ENCODE measurements around the gene PALS1. TPM values are rescaled to one million over a fixed set of nuclear protein-coding genes. Genes with fewer than 3 reads are reported as not detected.
"Not testable (repeated sequence)": the region's sequence is repeated elsewhere in the genome, so short reads cannot be mapped to it uniquely, and the experiment has no call there.

PALS1 gene
- total RNA-seq, 1 donor from 2014 or later = 31.6 TPM

GRCh38 chr14:67260965-67261364 is 19.7 kb downstream of the PALS1 start:
- DNase-seq (ENCODE audit: low spot score) = no peak

DNA sequence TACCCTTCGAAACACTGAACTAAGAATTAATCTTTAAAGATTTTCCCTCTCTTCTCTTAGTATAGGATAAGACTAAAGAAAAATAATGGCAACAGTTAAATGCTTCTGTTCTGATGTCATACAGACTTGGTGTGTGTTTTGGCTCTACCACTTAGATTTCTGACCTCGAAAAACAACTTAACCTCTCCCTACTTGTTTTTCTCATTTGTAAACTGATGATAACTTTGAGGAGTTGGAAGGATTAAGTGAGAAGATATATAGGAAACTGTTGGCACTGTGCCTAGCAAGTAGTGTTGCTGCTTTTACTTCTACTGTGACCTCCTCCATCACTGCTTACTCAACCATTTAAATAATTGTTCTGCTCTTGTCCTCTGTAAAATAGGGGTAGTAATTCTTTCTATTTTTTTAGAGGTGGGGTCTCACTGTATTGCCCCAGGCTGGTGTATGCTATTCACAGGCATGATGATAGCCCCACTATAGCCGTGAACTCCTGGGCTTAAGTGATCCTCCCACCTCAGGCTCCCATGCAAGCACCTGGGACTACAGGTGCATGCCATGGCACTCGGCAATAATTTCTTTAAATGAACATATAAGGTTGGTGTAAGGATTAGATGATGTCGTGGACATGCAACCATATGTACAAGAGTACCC is 22.4 kb downstream of the PALS1 start:
- no peak for DNase-seq (ENCODE audit: low spot score)

DNA sequence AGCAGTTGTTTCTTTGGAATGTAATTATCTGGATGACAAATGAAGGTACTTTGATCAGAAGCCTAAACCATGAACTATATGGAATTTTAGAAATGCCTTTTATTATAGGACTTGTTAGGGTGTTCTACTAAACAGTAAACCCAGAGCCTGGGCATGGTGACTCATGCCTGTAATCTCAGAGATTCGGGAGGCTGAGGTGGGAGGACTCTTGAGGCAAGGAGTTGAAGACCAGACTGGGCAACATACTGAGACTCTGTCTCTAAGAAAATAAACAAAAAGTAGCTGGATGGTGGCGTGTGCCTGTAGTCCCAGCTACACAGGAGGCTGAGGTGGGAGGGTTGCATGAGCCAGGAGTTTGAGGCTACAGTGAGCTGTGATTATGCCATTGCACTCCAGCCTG is 23.9 kb downstream of the PALS1 start:
- no peak for DNase-seq (ENCODE audit: low spot score)

- DNase-seq (ENCODE audit: low spot score) = no peak
Observed at GRCh38 chr14:67267576-67268328, 26.5 kb downstream of the PALS1 start.

- no peak for DNase-seq (ENCODE audit: low spot score)
Observed at GRCh38 chr14:67268426-67269150, 27.4 kb downstream of the PALS1 start.

GRCh38 chr14:67269298-67270060 is 28.2 kb downstream of the PALS1 start:
- no peak for DNase-seq (ENCODE audit: low spot score)

- no peak for DNase-seq (ENCODE audit: low spot score)
Observed at GRCh38 chr14:67270145-67270753, 29.0 kb downstream of the PALS1 start.

DNA sequence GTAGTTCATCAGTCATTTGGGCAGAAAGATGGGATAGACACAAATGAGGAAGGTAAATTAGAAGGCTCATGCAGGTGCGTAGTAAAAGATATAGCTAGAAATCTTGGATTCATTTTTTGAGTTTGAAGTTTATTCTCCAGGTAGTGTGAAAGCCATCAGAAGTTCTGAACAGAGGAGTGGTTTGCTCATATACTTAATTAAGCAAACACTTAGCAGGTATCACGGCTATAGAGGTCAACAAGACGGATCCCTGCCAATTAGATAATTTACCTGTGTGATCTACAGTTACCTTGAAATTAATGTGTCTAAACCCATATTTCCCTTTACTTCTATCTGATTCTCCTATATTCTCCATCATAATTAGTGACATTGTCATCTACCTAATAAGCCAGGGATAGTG is 29.7 kb downstream of the PALS1 start:
- DNase-seq (ENCODE audit: low spot score) = no peak

DNA sequence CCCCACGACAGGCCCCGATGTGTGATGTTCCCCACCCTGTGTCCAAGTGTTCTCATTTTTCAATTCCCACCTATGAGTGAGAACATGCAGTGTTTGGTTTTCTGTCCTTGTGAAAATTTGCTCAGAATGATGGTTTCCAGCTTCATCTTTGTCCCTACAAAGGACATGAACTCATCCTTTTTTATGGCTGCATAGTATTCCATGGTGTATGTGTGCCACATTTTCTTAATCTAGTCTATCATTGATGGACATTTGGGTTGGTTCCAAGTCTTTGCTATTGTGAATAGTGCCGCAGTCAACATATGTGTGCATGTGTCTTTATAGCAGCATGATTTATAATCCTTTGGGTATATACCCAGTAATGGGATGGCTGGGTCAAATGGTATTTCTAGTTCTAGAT is 32.0 kb downstream of the PALS1 start:
- not testable (repeated sequence) for DNase-seq (ENCODE audit: low spot score)

DNA sequence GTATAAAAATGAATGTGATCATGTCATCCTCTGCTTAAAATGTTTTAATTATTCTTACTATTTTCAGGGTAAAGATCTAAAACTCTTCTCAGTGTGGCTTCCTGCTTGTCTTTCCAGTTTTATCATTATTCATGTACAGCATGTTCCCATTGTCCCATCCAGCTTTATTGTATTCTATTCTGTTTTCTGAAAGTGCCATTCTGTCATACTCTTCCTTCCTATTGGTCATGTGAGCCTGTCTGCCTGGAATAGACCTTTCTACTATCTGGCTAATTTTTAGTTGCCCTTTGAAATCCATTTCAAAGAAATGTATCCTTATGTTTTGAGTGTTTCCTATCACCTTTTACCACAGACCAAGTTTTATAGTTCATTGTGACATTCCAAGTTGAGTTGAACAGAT is 34.9 kb downstream of the PALS1 start:
- no peak for DNase-seq (ENCODE audit: low spot score)

DNA sequence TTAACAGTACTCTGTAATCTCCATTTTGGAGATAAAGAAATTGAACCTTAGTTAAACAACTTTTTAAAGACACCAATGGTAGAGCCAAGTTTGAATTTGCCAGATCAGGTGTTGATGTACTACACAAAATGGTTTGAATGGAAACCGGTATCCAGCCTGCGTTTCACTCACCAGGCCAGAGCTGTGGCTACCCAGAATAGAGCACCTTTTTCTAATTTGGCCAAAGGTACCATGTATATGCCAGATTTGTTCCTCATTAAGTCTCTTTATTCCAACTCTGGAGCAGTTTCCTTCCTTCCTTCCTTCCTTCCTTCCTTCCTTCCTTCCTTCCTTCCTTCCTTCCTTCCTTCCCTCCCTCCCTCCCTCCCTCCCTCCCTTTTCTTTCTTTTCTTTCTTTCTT is 39.3 kb downstream of the PALS1 start:
- no peak for DNase-seq (ENCODE audit: low spot score)

DNA sequence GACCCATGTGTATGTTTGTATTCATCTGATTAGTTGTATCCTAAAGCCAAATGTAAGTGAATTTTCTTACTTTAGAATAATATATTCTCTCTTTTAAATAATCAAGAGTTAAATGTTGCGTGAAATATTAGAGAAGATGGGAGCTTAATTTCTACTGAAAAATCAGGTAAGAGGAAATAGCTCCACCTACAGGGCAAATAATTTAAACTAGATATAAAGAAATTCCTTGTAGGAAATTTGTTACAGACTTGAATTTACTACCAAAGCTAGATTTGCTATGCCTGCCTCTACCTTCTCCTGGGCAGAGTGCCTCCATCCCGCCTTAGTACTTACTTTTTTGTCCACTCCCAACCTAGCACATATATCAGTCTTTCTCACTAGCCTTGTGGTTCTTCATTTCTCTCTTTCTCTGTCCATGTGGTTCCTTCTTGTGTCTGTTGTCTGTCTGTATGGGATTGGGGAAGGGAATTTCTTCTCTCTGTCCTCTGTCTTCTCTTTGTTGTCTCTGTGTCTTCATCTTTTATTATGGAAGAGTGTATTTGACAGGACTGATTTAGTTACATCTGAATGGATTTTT is 44.7 kb downstream of the PALS1 start:
- no peak for DNase-seq (ENCODE audit: low spot score)

Other genes starting within 250 kb of the PALS1 start
- 0.17 TPM for gene GARIN2, start 52.0 kb upstream of the PALS1 start, total RNA-seq
- gene ATP6V1D, start 118.4 kb downstream of the PALS1 start, total RNA-seq = 69.1 TPM
- 75.1 TPM for gene EIF2S1, start 118.9 kb downstream of the PALS1 start, total RNA-seq
- gene PLEK2, start 170.7 kb downstream of the PALS1 start, total RNA-seq = 10.5 TPM
- gene TMEM229B, start 247.3 kb downstream of the PALS1 start, total RNA-seq = 33.2 TPM

All from mucosa of gallbladder (tissue), 1 donor.